Measurements from ENCODE around the gene TPRKB. TPM values are rescaled to one million over a fixed set of nuclear protein-coding genes. Genes with fewer than 3 reads are reported as not detected.
A peak's percentile ranks its signal among the peaks of the same experiment; 100 is the strongest.

Gene TPRKB
- total RNA-seq, 1 experiment from 2014 or later, result 42.1 TPM

GRCh38 chr2:73736378-73736777 lies 767 bp downstream of the TPRKB start:
- BruUV-seq (replicated peaks), result TSS peak; percentile 66
- H3K4me1 ChIP-seq, result peaks cover 11% of the 10 kb centered on the region; the same call in 1 of the 2 replicates
- Mint-ChIP-seq H3K4me1 (ENCODE audit: low read depth, unreplicated experiment) (peaks cover 7% of the 10 kb centered on the region), H3K36me3 (ENCODE audit: insufficient read depth, unreplicated experiment) (peaks cover 47% of the 10 kb centered on the region), H3K9me3 (ENCODE audit: unreplicated experiment) (peaks cover 9% of the 10 kb centered on the region), H3K4me3 (ENCODE audit: unreplicated experiment) (peak overlapping the region; percentile 94), H3K27ac (ENCODE audit: unreplicated experiment) (peak overlapping the region; percentile 88), H3K27me3 (ENCODE audit: insufficient read depth, unreplicated experiment) (no peaks in the 10 kb centered on the region)
- peak overlapping the region; percentile 76 for H3K4me3 ChIP-seq (ENCODE audit: low read depth, low read length)
- H3K36me3 ChIP-seq (ENCODE audit: control insufficient read depth, insufficient read depth, low read length), result no peaks in the 10 kb centered on the region; the same call in 1 of the 2 replicates
- intact Hi-C loops (cut with micrococcal nuclease; ENCODE audit: unreplicated experiment), result loop anchor here (5.0 kb wide), 1 partner anchor 34 kb away; no protein-coding TSS in a partner anchor
- CTCF ChIA-PET, result interaction anchor here (0.6 to 1.7 kb wide), 5 partner anchors 56 to 1304 kb away, joined by 3 to 8 read pairs (median 6); partner anchors contain the start of gene STAMBP
- POLR2A ChIA-PET, result interaction anchor here (2.3 kb wide), 1 partner anchor 92 kb away, joined by 20 read pairs; the partner anchor contains the start of gene STAMBP
- H3K27me3 ChIP-seq (replicated peaks; ENCODE audit: control insufficient read depth, insufficient read depth, low read length), result no peaks in the 10 kb centered on the region
- DNase-seq, result no peak
- peaks cover 8% of the 10 kb centered on the region for H3K9me3 ChIP-seq
- TF ChIP-seq CTCF (IDR thresholded peaks at IDR 0.05; ENCODE audit: insufficient read depth in 1 of 2, low read depth in 1 of 2, low read length in 1 of 2, severe bottlenecking in 1 of 2, unreplicated experiment in 1 of 2), result no peak

GRCh38 chr2:73730810-73731209 lies 6.3 kb downstream of the TPRKB start:
- no peak for TF ChIP-seq CTCF (IDR thresholded peaks at IDR 0.05; ENCODE audit: insufficient read depth in 1 of 2, low read depth in 1 of 2, low read length in 1 of 2, severe bottlenecking in 1 of 2, unreplicated experiment in 1 of 2)
- H3K4me3 Mint-ChIP-seq (ENCODE audit: unreplicated experiment), result no peak overlapping the region
- no peaks in the 10 kb centered on the region for H3K27me3 Mint-ChIP-seq (ENCODE audit: insufficient read depth, unreplicated experiment)
- H3K9me3 Mint-ChIP-seq (ENCODE audit: unreplicated experiment), result no peaks in the 10 kb centered on the region
- H3K4me1 ChIP-seq, result 0 out of 2 replicates have a peak, but pooled peaks cover 2% of the 10 kb centered on the region
- BruUV-seq (replicated peaks), result no TSS peak
- H3K36me3 Mint-ChIP-seq (ENCODE audit: insufficient read depth, unreplicated experiment), result peaks cover 57% of the 10 kb centered on the region
- H3K4me1 Mint-ChIP-seq (ENCODE audit: low read depth, unreplicated experiment), result no peaks in the 10 kb centered on the region
- no peaks in the 10 kb centered on the region; the same call in 1 of the 2 replicates for H3K36me3 ChIP-seq (ENCODE audit: control insufficient read depth, insufficient read depth, low read length)
- POLR2A ChIA-PET, result no interaction called here
- no peak overlapping the region for H3K27ac Mint-ChIP-seq (ENCODE audit: unreplicated experiment)
- no peak for DNase-seq
- no peaks in the 10 kb centered on the region for H3K27me3 ChIP-seq (replicated peaks; ENCODE audit: control insufficient read depth, insufficient read depth, low read length)
- H3K4me3 ChIP-seq (ENCODE audit: low read depth, low read length), result no peak overlapping the region
- no peaks in the 10 kb centered on the region for H3K9me3 ChIP-seq
- CTCF ChIA-PET, result no interaction called here
- intact Hi-C loops (cut with micrococcal nuclease; ENCODE audit: unreplicated experiment), result no loop called here

GRCh38 chr2:73728711-73729110 lies 8.4 kb downstream of the TPRKB start:
- DNase-seq, result no peak
- Mint-ChIP-seq H3K36me3 (ENCODE audit: insufficient read depth, unreplicated experiment) (peaks cover 49% of the 10 kb centered on the region), H3K9me3 (ENCODE audit: unreplicated experiment) (no peaks in the 10 kb centered on the region), H3K27me3 (ENCODE audit: insufficient read depth, unreplicated experiment) (no peaks in the 10 kb centered on the region), H3K27ac (ENCODE audit: unreplicated experiment) (no peak overlapping the region), H3K4me1 (ENCODE audit: low read depth, unreplicated experiment) (no peaks in the 10 kb centered on the region), H3K4me3 (ENCODE audit: unreplicated experiment) (no peak overlapping the region)
- intact Hi-C loops (cut with micrococcal nuclease; ENCODE audit: unreplicated experiment), result no loop called here
- CTCF ChIA-PET, result no interaction called here
- Histone ChIP-seq H3K4me1 (no peaks in the 10 kb centered on the region), H3K9me3 (no peaks in the 10 kb centered on the region), H3K27me3 (replicated peaks; ENCODE audit: control insufficient read depth, insufficient read depth, low read length) (no peaks in the 10 kb centered on the region), H3K4me3 (ENCODE audit: low read depth, low read length) (no peak overlapping the region), H3K36me3 (ENCODE audit: control insufficient read depth, insufficient read depth, low read length) (no peaks in the 10 kb centered on the region; the same call in 1 of the 2 replicates)
- no peak for TF ChIP-seq CTCF (IDR thresholded peaks at IDR 0.05; ENCODE audit: insufficient read depth in 1 of 2, low read depth in 1 of 2, low read length in 1 of 2, severe bottlenecking in 1 of 2, unreplicated experiment in 1 of 2)
- BruUV-seq (replicated peaks), result no TSS peak
- POLR2A ChIA-PET, result no interaction called here
